Activated T-cell treated with anti-CD3 and anti-CD28 coated beads for 24 hours (primary cell): ENCODE results near the gene DYRK3.

Experiments
- DNase-seq: peaks from one replicate; pipeline ENCODE4 v3.0.0-alpha.2; 2020; ENCODE audit warnings: low read depth

Gene DYRK3

GRCh38 chr1:206684003-206684402 lies 48.7 kb downstream of the DYRK3 start:
- DNase-seq, result no peak

- DNase-seq, result peak; percentile 64
These were observed 49.4 kb downstream of the DYRK3 start, which contains the start of gene MAPKAPK2 for GRCh38 chr1:206684478-206685333. TSS of gene MAPKAPK2 (plus strand) at chr1:206684905. CDS start at chr1:206685230, 325 bp downstream.

- DNase-seq, result no peak
These were observed 50.0 kb downstream of the DYRK3 start for GRCh38 chr1:206685334-206685768.

GRCh38 chr1:206685769-206686477 lies 50.6 kb downstream of the DYRK3 start:
- DNase-seq, result no peak

- no peak for DNase-seq
These were observed 51.3 kb downstream of the DYRK3 start for GRCh38 chr1:206686478-206687249.

- DNase-seq, result no peak
These were observed 52.0 kb downstream of the DYRK3 start for GRCh38 chr1:206687251-206687914.

- DNase-seq, result no peak
These were observed 52.6 kb downstream of the DYRK3 start for GRCh38 chr1:206687915-206688442.

GRCh38 chr1:206690516-206690915 lies 55.2 kb downstream of the DYRK3 start:
- no peak for DNase-seq

- no peak for DNase-seq
These were observed 56.3 kb downstream of the DYRK3 start for GRCh38 chr1:206691604-206692003.

- DNase-seq, result no peak
These were observed 57.7 kb downstream of the DYRK3 start for GRCh38 chr1:206693029-206693428.

- DNase-seq, result no peak
These were observed 58.3 kb downstream of the DYRK3 start for GRCh38 chr1:206693592-206693991.

GRCh38 chr1:206694171-206695124 lies 59.1 kb downstream of the DYRK3 start:
- no peak for DNase-seq

- DNase-seq, result no peak
These were observed 60.4 kb downstream of the DYRK3 start for GRCh38 chr1:206695733-206696132.

- no peak for DNase-seq
These were observed 61.7 kb downstream of the DYRK3 start for GRCh38 chr1:206696812-206697585.

- no peak for DNase-seq
These were observed 62.7 kb downstream of the DYRK3 start for GRCh38 chr1:206698011-206698410.
